Endometrium (tissue), 2 donors: Measurements from ENCODE around the gene TMEM87B.
A peak's percentile ranks its signal among the peaks of the same experiment; 100 is the strongest.
"Not testable (repeated sequence)": the region's sequence is repeated elsewhere in the genome, so short reads cannot be mapped to it uniquely, and the experiment has no call there.

ENCODE experiments used
- FAIRE-seq: peaks from 2 replicates; lab custom pipeline; 2012; peaks lifted over from hg19 to GRCh38; lab: Jason Lieb, UNC
- donor health status: control.
- donor health status: control.

TMEM87B gene

DNA sequence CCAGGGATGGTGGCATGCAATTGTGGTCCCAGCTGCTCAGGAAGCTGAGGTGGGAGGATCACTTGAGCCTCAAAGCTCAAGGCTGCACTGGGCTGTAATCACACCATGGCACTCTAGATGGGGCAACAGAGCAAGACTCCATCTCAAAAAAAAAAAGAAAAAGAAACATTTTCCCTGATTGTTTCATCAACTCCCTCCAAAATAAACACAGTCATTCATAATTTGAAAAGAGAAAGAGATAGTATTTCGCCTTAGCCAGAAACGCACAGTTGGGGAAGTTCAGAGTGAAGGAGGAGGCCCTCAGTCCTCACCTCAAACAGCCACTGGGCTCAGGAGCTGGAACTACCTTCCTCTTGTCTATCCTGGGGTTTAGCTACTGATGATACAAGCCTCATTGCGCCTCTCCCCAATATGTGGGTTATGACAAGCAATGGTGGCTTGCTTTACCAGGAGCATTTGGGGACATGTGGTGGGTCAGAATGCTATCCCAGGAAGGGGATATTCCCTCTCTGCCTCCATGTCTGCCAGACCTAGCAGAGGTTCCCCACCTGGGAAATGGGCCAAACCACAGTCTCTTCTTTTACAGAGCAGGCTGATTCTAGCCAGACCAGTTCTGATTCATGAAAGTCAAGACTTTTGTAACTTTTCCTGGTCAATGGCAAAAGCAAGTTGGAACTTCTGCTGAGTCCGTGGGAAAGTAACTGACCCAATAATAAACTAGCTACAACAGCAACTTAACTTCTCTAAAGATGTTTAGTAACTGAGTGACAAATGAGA, 22.2 kb upstream of the TMEM87B start:
- no peak for FAIRE-seq

DNA sequence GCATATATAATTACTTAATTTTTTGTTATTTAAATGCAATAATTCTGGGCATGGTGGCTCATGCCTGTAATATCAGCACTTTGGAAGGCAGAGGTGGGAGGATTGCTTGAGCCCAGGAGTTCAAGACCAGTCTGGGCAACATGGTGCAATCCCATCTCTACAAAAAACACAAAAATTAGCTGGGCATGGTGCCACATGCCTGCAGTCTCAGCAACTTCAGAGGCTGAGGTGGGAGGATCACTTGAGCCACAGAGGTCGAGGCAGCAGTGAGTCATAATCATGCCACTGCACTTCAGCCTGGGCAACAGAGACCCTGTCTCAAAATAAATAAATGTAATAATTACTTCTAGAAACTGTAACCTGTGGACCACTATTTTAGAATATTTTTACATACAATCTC, 21.5 kb upstream of the TMEM87B start:
- no peak for FAIRE-seq

DNA sequence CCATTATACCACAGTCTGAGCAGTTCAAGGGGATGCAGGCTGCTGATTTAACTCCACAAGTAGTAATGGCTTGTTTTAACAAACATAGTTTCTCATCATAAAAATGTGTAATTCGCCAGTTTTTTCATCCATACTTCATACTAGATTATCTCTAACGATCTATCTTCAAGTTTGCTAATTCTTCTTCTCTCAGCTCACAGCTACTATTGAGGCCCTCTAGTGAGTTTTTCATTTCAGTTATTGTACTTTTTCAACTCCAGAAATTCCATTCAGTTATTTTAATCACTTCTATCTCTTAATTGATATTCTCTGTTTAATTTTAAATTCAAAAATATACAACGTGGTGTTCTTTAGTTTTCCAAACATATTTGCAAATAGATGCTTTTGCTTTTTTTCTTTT, 20.1 kb upstream of the TMEM87B start:
- no peak for FAIRE-seq

DNA sequence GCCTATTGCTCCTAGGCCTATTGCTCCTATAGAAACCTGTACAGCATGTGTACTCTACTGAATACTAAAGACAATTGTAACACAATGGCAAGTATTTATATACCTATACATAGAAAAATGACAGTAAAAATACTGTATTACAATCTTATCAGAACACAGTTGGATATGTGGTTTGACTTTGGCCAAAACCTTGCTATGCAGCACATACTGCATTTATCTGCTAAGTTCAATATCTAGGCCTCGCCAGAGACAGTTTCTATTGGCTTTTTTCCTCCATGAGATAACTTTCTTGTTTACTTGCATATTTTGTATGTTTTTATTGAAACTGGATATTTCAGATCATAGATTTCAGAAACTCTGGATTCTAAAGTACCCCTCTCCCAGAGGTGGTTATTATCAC, 19.3 kb upstream of the TMEM87B start:
- no peak for FAIRE-seq

DNA sequence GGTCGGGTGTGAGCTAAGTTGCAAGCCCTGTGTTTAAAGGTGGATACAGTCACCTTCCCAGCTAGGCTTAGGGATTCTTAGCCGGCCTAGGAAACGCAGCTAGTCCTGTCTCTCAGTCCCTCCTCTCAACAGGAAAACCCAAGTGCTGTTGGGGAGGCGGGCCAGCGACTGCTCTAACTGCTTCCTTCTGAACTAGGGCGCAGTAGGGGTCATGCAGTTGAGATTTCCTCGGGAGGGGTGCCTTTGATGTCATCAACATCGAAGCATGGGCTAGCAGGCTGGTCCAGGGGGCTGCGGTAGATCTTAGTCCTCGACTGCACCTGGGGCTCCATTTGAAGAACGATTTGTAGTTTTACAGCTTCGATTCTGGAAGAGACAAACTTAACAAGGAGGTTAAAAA, 15.5 kb upstream of the TMEM87B start:
- FAIRE-seq = not testable (repeated sequence)

DNA sequence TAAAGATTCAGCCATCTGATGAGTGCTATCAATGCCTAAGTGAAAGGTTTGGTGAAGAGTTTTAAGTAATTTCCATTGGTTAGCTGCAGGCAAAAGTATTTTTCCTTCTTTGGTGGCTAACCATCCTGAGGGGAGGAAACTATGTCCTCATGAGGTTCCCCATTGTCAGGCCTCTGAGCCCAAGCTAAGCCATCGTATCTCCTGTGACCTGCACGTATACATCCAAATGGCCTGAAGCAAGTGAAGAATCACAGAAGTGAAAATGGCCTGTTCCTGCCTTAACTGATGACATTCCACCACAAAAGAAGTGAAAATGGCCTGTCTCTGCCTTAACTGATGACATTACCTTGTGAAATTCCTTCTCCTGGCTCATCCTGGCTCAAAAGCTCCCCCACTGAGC, 15.0 kb upstream of the TMEM87B start:
- not testable (repeated sequence) for FAIRE-seq

DNA sequence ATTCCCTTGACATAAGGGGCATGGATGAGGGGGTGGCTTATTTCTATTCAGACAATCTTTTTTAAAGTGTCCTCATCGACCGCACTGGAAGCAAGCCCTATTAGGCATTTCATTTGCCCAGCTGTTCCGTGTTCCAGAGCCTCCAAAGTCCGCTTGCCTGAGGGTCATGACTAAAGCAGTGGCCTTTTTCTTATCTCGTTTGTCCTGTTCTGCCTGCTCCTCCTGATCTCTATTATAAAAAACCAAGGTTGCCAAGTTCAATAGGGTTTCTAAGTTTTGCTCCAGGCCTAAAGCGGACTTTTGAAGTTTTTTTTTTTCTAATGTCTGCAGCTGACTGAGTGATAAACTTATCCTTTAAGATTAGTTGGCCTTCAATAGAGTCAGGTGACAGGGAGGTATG, 13.6 kb upstream of the TMEM87B start:
- not testable (repeated sequence) for FAIRE-seq

DNA sequence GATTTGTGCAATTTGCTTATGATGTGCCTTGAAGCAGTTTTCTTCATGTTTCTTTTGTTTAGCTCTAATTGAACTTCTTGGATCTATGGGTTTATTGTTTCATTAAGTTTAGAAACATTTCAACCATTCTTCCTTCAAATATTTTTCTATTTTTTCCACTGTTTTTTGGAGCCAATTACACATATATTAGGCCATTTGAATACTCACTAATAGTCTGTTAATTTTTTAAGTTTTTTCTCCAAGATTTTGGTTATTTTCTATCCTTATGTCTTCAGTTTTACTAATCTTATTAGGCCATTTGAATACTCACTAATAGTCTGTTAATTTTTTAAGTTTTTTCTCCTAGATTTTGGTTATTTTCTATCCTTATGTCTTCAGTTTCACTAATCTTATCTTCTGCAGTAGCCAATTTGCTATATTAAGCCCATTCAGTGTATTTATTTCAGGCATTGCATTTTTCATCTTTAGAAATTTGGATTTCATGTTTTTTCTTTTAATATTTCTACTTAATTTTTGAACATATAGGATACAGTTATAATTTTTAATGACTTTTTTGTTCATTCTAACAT, 9.5 kb upstream of the TMEM87B start:
- no peak for FAIRE-seq

DNA sequence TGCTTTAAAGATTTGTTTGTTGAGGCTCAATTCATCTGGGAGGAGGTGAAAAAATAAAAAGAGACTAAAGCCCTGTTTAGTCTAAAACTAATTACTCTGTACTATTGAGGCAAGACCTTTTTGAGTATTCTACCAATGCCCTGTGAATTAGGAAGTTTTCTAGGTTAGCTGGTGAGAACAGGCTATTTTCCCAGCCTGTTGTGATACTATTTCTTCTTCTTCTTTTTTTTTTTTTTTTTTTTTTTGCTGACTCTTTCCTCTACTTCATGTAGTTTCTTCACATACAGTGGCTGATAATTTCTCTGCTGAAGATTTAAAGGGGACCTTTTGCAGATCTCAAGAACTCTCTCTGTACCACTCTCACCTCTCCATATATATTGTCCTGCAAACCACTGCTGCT, 8.8 kb upstream of the TMEM87B start:
- no peak for FAIRE-seq

DNA sequence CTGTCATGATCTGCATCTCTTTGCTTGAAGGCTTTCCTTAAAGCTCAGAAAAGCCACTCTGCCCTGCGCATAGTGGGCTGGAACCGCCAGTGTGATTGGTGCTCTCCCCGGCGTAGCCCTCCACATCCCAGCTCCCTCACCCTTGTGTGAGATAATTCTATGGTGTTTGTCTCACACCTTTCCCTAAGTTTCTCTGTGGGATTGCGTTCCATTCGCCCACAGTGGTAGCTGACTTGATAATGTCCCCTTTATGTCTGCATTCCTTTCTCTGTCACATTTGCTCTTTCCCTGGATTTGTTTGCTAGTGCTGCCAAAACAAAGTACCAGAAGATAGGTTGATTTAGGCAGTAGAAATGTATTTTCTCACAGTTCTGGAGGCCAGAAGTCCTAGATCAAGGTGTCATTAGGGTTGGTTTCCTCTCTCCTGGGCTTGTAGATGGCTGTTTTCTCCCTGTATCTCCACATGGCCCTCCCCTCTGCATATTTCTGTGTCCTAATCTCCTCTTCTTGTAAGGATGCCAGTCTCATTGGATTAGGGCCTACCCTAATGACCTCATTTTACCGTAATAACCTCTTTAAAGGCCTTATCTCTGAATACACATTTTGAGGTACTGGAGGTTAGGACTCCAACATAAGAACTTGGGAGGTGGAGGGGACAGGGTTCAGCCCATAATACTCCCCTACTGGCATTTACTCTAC, 7.4 kb upstream of the TMEM87B start:
- no peak for FAIRE-seq

DNA sequence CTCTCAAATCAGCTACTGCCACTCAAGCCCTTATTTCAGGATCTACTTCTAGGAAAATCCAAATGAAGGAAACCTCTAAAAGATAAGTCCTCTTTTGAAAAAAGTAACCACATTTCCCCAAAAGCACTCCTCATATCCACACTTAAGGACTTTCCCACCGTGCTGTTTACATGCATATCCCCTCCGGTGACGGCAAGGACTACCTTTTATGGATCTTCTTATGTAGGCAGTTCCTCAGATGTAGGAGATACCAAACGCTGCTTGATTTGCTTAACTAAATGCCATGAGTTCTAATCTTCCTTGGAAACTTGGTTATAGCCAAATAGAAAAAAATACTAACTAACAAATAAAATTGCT, 6.9 kb upstream of the TMEM87B start:
- FAIRE-seq = no peak

DNA sequence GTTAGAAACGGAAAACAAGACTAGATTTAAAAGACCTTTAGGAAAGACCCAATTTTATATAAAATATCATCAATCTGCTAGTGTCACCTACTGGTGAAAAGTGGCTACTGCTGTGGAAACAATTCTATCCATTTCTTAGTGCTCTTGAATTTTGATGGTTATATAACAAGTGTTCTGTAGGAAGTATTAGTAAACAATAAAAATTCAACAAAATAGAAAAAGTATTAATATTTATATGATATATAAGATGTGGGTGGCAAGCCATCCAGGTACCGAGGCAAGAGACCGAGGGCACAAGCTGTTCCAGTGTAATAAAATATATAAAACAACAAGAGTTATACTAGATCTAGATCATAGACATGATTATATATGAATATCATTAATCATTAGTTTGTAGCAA, 6.2 kb upstream of the TMEM87B start:
- peak; percentile 97 for FAIRE-seq

DNA sequence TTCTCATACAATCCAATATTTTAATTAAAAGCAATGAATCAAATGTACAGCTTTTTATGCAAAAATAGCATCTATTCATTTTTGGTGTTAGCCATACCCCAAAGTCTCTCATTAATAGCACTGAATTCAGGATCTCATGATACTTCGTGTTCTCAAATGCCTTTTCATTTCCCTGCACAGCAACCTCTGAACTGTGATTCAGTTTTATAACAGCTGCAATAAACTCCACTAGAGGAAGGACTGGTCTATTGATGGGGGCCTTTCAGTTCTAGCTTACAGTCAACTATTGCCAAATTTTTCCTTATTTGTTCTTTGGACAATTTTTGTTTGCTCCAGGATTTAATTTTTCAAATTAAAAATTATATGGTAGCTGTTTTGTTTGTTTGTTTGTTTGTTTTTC, 4.8 kb upstream of the TMEM87B start:
- FAIRE-seq = no peak

DNA sequence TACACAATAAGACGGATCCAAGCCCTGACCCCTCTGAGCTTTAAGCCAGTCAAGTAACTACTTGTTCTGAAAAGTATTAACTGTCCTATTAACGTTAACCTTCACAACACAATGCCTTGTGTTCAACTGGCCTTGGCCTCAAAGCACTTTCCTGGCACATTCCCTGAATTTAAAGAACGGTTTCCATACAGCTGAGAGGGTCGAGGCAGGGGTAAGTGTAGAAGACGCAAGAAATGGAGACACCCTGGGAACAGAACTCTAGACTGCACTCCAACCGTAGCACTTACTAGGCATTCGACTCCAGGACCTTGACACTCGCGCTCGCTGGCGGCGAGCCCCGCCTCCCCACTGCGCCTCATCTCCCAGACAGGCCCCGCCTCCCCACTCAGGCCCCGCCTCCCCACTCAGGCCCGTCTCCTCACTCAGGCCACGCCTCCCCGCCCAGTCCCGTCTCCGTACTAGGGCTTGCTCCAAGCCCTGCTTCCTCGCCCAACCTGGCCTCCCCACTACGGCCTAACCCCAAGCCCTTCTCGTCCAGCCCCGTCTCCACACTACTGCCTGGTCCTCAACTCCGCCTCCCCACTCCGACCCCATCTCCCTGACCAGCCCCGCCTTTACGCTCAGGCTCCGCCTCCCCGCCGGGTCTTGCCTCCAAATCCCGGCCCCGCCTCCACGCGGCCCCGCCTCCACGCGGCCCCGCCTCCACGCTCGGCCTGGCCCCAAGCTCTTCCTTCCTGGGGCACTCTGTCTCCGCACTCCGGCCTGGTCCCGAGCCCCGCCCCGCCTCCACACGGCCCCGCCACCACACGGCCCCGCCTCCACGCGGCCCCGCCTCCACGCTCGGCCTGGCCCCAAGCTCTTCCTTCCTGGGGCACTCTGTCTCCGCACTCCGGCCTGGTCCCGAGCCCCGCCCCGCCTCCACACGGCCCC, 887 bp upstream of the TMEM87B start:
- no peak for FAIRE-seq

DNA sequence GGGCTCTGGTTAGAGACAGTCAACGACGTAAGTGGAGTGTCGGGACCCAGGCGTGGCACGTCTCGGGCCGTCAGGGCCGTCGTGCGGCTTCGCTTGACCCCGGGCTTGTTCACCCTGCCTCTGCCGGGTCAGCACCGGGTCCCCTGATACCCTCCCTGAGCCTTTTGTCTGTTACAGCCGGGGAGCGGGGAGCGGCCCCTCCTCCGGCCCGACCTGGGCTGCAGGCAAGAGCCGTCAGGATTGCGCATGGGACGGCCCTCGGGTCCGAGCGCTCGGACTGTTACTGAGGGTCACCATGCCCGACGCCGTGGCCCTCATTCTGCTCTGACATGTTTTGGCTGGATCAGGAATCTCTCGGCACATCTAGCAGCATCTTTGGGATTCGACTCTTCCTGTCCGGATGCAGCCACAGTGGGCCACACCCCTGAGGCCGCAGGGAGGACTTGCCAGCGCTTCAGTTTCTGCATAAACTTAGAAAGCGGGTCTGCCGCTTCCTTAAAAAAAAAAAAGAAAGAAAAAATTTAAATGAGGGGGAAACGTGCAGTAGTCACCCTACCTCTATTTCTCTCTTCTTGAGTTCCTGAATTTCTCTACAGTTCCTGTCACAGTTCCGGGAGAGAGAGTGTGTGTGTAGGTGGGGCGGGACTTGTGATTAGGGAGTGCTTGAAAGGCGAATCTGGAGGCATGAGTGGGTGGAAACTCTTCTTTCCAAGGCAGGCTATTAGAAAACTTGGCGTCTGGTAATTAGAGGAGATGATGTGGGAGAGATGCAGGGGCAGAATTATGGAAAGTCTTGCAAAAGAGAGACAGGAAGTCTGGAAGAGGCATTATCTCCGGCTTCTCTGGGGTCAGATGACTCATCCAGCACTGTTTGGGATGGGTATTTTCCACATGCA, 909 bp downstream of the TMEM87B start:
- FAIRE-seq = peak; percentile 80

DNA sequence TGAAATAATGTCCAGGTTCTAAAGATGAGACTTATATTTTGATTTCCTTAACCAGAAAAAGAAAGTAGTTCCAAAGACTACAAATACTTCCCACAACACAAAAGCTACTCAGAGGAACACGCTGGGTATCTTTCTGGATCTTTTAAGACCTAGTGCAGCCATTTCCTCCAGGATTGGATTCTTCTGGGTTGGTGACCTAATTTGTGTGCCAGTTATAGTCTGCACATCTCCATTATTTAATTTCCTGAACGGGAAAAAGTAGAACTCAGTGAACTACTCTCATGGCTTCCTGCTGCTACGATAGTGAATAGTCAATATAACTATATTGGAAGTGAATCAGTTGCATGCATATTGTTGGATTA, 1.5 kb downstream of the TMEM87B start:
- FAIRE-seq = no peak

DNA sequence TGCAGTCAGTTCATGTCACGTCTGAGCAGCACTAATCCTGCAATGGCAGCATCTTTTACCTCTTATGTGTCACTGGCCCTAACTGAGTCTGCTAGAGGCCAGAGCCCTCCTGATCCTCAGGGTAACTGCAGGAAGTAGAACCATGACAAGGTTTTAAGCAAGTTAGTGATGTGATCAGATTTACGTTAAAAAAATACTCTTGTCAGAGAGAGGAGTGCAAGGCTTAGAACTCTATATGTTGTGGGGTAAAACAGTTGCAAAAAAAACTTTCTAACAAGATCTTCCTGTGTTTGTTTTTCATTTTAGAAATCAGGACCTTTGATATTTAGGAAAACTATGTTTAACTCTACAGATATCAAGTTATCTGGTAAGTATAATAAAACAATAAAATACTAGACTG, 4.6 kb downstream of the TMEM87B start:
- no peak for FAIRE-seq

DNA sequence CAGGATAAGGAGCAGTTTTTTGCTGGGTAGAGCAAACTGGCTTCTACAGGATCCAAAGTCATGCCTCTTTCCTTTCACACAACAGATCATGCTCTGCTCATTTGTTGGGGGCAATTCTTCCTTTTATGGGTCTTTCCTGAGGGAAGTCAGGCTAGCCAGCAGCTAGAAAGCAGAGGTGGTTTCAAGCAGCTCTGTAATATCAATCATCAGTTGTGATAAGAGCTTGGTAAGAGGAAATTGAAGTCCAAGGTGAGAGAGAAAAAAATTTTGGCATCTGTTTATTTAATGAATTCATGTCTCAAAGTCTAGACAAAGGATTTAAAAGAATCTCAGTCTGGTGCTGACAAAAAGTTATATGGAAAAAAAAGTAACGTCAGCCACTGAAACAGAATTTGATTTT, 6.2 kb downstream of the TMEM87B start:
- FAIRE-seq = no peak

DNA sequence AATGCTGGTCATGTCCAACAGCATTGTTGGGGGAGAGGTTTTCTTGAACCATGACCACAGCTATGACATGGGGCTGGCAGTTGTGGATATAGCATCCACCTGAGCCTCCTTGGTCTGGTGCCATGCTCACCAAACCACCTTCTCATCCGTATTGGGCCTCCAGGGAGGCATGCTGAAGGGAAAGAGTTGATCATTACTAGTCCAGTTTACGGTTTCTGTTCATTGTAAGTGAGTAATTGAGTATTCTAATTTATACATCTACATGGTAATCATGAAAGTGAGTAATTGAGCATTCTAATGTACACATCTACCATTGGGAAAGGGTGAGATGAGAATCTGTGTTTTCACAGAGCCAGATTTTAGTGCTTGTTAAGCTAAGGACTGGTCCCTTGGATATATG, 6.8 kb downstream of the TMEM87B start:
- no peak for FAIRE-seq

DNA sequence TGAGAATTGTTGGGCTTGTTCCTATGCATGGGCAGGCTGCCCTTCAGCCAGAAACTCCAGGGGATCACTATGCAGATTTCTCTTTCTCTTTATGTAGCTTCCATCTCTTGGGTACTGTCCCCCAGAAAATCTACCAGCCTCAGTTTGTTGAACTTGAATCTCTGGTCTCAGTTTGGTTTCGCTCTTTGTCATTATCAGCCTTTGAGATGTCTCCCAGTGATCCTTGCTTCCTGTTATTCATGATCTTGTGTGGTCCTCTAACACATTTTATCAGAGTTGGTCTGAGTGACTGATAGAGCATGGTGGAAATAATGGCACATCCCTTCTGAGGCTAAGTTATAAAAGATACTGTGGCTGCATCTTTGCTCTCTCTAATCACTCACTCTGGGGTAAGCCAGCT, 7.8 kb downstream of the TMEM87B start:
- FAIRE-seq = no peak

DNA sequence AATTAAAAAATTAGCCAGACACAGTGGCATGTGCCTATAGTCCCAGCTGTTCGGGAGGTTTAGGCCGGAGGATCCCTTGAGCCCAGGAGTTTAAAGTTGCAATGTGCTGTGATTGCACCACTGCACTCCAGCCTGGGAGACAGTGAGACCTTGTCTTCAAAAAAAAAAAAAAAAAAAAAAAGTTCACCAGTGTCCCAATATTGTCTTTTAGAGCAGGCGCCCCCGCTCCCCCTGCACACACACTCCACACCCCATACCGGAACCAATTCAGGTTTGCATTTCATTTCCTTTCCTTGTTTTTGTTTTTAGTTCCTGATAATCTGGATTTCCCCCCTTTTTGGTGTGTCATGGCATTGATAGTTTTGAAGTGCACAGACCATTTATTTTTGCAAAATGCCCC, 10.4 kb downstream of the TMEM87B start:
- FAIRE-seq = no peak

DNA sequence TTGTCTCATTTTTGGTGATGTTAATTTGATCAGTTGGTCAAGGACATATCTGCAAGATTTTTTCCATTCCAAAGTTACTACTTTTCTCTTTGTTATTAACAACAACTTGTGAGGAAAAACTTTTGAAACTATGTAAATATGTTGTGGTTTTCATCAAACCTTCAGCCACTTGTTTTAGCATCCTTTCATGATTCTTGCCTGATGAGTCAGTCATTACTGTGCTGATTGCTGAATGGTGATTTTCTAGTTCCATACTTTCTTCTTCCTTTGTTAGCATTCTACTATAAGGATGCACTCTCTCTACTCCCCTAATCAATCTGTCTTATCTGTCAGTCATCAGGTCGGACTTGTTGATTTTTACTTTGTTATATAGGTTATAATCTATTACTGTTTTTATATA, 10.9 kb downstream of the TMEM87B start:
- FAIRE-seq = peak; percentile 93
